Mesothelial cell of epicardium (in vitro differentiated cells): ENCODE measurements around the gene GOT2. TPM values are rescaled to one million over a fixed set of nuclear protein-coding genes. Genes with fewer than 3 reads are reported as not detected.
"Not testable (repeated sequence)": the region's sequence is repeated elsewhere in the genome, so short reads cannot be mapped to it uniquely, and the experiment has no call there.

Experiments
- DNase-seq, 2 experiments: peaks; one replicate each; pipeline ENCODE4 v3.0.0; 2021; ENCODE audit warnings: low spot score in 2 of 2; ENCODE audit not compliant: unreplicated experiment in 2 of 2
- H3K27ac Mint-ChIP-seq: 2 replicates; pipeline ENCODE4 v1.8.0; 2021; ENCODE audit warnings: mixed read lengths
- H3K27me3 Mint-ChIP-seq: 2 replicates; pipeline ENCODE4 v1.8.0; 2021; ENCODE audit warnings: low read depth, mixed read lengths
- H3K36me3 Mint-ChIP-seq: 2 replicates; pipeline ENCODE4 v1.8.0; 2021; ENCODE audit warnings: mixed read lengths
- H3K4me1 Mint-ChIP-seq: 2 replicates; pipeline ENCODE4 v1.8.0; 2021; ENCODE audit warnings: mixed read lengths
- H3K4me3 Mint-ChIP-seq: 2 replicates; pipeline ENCODE4 v1.8.0; 2021; ENCODE audit warnings: mild to moderate bottlenecking, moderate library complexity, mixed read lengths
- H3K9me3 Mint-ChIP-seq: 2 replicates; pipeline ENCODE4 v1.8.0; 2021; ENCODE audit warnings: mixed read lengths
- total RNA-seq: library from RNA; stranded (reverse); gene quantifications from 3 replicates; pipeline ENCODE4 v1.2.1, GENCODE V29; 2021
- TF ChIP-seq, protein P1 (sequence below): fragments of 200-600 bp; sonication (generic); IDR thresholded peaks from one replicate; pipeline ENCODE4 v1.5.0; 2021; ENCODE audit warnings: antibody characterized with exemption; ENCODE audit not compliant: unreplicated experiment

Gene GOT2
- total RNA-seq, 1 donor from 2014 or later: 71.2 TPM

GRCh38 chr16:58738672-58739296 is 4.7 kb upstream of the GOT2 start:
- Mint-ChIP-seq H3K36me3 (no peaks in the 10 kb centered on the region), H3K4me3 (no peak overlapping the region), H3K4me1 (peaks cover 2% of the 10 kb centered on the region), H3K27ac (no peak overlapping the region), H3K27me3 (no peaks in the 10 kb centered on the region), H3K9me3 (no peaks in the 10 kb centered on the region)
- no peak for DNase-seq
- TF ChIP-seq, protein P1, sequence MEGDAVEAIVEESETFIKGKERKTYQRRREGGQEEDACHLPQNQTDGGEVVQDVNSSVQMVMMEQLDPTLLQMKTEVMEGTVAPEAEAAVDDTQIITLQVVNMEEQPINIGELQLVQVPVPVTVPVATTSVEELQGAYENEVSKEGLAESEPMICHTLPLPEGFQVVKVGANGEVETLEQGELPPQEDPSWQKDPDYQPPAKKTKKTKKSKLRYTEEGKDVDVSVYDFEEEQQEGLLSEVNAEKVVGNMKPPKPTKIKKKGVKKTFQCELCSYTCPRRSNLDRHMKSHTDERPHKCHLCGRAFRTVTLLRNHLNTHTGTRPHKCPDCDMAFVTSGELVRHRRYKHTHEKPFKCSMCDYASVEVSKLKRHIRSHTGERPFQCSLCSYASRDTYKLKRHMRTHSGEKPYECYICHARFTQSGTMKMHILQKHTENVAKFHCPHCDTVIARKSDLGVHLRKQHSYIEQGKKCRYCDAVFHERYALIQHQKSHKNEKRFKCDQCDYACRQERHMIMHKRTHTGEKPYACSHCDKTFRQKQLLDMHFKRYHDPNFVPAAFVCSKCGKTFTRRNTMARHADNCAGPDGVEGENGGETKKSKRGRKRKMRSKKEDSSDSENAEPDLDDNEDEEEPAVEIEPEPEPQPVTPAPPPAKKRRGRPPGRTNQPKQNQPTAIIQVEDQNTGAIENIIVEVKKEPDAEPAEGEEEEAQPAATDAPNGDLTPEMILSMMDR: no peak

DNA sequence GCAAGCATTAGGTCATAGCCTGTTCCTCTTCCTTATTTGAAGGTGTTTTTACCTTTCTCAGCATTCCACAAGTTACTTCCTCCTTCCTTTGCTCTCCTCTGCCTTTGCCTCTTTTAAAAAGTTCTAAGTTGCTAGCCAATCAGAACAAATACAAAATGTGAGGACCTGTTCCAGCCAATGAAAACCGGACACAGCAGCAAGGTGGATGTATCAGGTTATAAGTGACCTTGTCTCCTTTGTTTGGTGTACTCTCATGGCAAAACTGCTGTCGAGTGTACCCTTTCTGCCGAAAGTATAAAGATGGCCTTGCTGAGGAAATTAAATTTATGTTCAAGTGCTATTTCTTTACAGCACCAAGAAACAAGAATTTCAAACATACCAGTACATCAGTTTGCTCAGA is 2.2 kb upstream of the GOT2 start:
- H3K36me3 Mint-ChIP-seq, DNase-seq, H3K27me3 Mint-ChIP-seq, H3K27ac Mint-ChIP-seq, H3K9me3 Mint-ChIP-seq, H3K4me3 Mint-ChIP-seq: not testable (repeated sequence)
- peaks cover 16% of the 10 kb centered on the region for H3K4me1 Mint-ChIP-seq

GRCh38 chr16:58734459-58734787 is 307 bp upstream of the GOT2 start:
- Mint-ChIP-seq H3K27me3 (no peaks in the 10 kb centered on the region), H3K36me3 (no peaks in the 10 kb centered on the region), H3K4me1 (peaks cover 16% of the 10 kb centered on the region), H3K9me3 (no peaks in the 10 kb centered on the region), H3K27ac (no peak overlapping the region), H3K4me3 (peak overlapping the region; percentile 98)
- TF ChIP-seq, protein P1: no peak
- DNase-seq: no peak

DNA sequence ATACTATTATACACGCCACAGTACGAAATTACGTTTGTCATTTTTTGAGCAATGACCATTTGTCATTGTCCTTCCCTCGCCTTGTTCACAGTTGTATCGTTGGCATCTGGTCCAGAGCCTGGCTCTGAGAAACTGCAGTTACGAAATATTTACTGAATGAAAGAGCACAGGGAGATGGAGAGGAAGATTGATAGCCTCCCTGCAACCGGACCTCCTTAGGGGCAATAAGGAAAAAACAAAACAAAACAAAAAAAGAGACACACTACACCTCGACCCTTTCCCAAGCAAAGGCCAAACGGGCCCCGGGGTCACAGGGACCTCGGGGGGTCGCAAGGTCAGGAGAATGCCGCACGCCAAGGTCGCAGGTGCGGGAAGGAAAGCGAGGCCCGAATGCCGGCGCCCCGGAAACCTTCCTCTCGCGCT is 857 bp downstream of the GOT2 start:
- peaks cover 3% of the 10 kb centered on the region for H3K36me3 Mint-ChIP-seq
- H3K27ac Mint-ChIP-seq: peak overlapping the region; percentile 56
- peak overlapping the region; percentile 98 for H3K4me3 Mint-ChIP-seq
- H3K9me3 Mint-ChIP-seq: no peaks in the 10 kb centered on the region
- H3K4me1 Mint-ChIP-seq: peaks cover 16% of the 10 kb centered on the region
- no peak for DNase-seq
- H3K27me3 Mint-ChIP-seq: no peaks in the 10 kb centered on the region
- TF ChIP-seq, protein P1: no peak

- TF ChIP-seq, protein P1: no peak
- H3K4me1 Mint-ChIP-seq: peaks cover 16% of the 10 kb centered on the region
- no peak for DNase-seq
- peak overlapping the region; percentile 98 for H3K4me3 Mint-ChIP-seq
- peaks cover 3% of the 10 kb centered on the region for H3K36me3 Mint-ChIP-seq
- peak overlapping the region; percentile 56 for H3K27ac Mint-ChIP-seq
- no peaks in the 10 kb centered on the region for H3K9me3 Mint-ChIP-seq
- no peaks in the 10 kb centered on the region for H3K27me3 Mint-ChIP-seq
Observed at GRCh38 chr16:58732545-58733247, 1.4 kb downstream of the GOT2 start.

DNA sequence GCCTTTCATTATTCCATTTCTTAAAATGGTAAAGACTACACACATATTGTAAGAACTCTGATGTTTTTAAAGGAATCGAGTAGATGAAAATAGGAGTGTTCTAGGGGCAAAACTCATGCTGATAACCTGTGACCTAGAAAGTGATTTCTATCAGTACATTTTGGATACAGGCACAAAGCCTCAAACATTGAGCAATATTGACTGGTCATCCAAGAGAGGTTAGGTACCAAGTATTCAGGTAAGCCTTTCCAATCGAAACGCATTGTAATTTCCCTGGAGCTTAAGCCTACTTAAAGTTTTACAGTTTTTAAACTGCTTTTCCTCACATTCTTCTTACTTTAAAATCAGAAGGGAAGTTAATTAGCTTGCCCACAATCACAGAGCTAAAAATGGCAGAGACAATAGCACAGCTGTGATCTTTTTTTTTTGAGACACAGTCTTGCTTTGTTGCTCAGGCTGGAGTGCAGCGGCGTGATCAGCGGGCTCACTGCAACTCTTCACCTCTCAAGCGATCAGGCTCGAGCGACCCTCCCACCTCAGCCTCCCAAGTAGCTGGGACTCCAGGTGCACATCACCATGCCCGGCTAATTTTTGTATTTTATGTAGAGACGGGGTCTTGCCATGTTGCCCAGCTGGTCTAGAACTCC is 3.3 kb downstream of the GOT2 start:
- no peak for DNase-seq
- Mint-ChIP-seq H3K4me3 (no peak overlapping the region), H3K27ac (no peak overlapping the region), H3K4me1 (peaks cover 16% of the 10 kb centered on the region), H3K9me3 (no peaks in the 10 kb centered on the region), H3K27me3 (no peaks in the 10 kb centered on the region), H3K36me3 (peaks cover 3% of the 10 kb centered on the region)
- TF ChIP-seq, protein P1: no peak
